Activated naive CD8-positive, alpha-beta T cell treated with anti-CD3 and anti-CD28 coated beads, Interleukin-2, amount 50 U/mL, for 16 hours (primary cell): ENCODE measurements around the gene NKX2-3.

Experiments
- DNase-seq: peaks from one replicate; pipeline ENCODE4 v3.0.0-alpha.2; 2020; ENCODE audit warnings: low read depth, low spot score

The NKX2-3 gene

GRCh38 chr10:99573790-99574189 lies 41.0 kb downstream of the NKX2-3 start:
- no peak for DNase-seq

DNA sequence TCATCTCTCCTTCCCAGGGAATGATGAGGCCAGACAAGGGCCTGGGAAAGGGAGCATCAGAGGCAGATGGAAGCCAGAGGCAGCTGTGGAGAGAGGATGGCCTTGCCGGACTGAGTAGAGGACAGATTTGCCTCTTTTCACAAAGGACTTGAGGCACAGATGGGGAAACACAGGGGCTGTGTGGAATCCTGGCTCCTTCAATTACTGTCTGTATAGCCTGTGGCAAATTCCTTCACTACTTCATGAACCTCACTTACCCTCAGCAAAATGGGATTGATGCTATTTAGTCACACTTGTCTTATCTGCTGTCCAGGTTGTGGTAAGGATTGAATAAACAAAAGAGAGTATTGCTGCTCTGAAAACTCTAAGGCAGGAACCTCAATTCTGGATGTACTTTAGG lies 47.2 kb downstream of the NKX2-3 start:
- no peak for DNase-seq

DNA sequence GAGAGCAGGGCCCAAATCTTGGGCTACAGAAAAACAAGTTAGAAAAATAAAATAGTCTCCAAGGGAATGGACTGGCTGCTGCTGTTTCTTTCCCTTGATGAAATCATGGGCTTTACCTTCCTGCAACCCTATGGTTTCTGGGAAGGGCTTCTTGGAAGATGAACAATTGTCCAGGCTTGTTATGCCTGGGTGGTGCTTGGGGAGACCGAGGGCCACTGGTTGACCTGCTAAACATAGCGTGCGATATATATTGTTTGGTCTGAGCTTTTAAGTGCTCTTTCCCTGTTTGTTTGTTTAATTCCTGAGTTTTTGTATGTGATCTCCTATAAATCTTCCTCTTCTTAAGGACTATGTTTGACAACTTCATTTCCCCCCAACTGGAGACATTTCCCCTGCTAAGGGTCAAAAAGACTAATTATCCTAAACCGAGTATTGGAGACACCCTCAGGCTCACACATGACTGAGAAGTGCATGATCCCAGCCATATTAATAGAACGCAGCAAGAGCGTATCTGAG lies 49.6 kb downstream of the NKX2-3 start:
- no peak for DNase-seq

- DNase-seq = no peak
These were observed 50.9 kb downstream of the NKX2-3 start for GRCh38 chr10:99583687-99584086.
